Ectodermal cell (in vitro differentiated cells): ENCODE results near the gene DIPK1B.
"Not testable (repeated sequence)": the region's sequence is repeated elsewhere in the genome, so short reads cannot be mapped to it uniquely, and the experiment has no call there.

Source experiments
- H3K27ac ChIP-seq: 2 replicates; pipeline ENCODE4 v1.7.0; 2013; ENCODE audit warnings: mild to moderate bottlenecking, low read depth, low read length; ENCODE audit not compliant: insufficient read depth, poor library complexity, severe bottlenecking
- H3K27me3 ChIP-seq: 2 replicates; pipeline ENCODE4 v1.7.0; 2013; ENCODE audit warnings: mild to moderate bottlenecking, low read length; ENCODE audit not compliant: insufficient read depth, control insufficient read depth, poor library complexity, severe bottlenecking
- H3K36me3 ChIP-seq: one replicate; pipeline ENCODE4 v1.7.0; 2013; ENCODE audit warnings: low read length; ENCODE audit not compliant: control insufficient read depth, insufficient read depth
- H3K4me1 ChIP-seq: one replicate; pipeline ENCODE4 v1.7.0; 2013; ENCODE audit warnings: low read length; ENCODE audit not compliant: control insufficient read depth, insufficient read depth
- H3K4me3 ChIP-seq: 2 replicates; pipeline ENCODE4 v1.7.0; 2013; ENCODE audit warnings: low read depth, low read length, control low read depth; ENCODE audit not compliant: insufficient read depth
- H3K9me3 ChIP-seq: 2 replicates; pipeline ENCODE4 v1.7.0; 2013; ENCODE audit warnings: mild to moderate bottlenecking, low read length, moderate library complexity; ENCODE audit not compliant: control insufficient read depth
- WGBS, 2 experiments: methylation state at CpG; one replicate each; pipeline ENCODE4 v1.1.7; 2013; ENCODE audit warnings: missing lambda C conversion rate in 2 of 2; 5-methylcytosine and 5-hydroxymethylcytosine counted together

DIPK1B gene

GRCh38 chr9:136698635-136699246 lies 13.6 kb upstream of the DIPK1B start:
- Histone ChIP-seq H3K4me1 (peaks cover 3% of the 10 kb centered on the region), H3K27ac (no peak overlapping the region), H3K27me3 (peaks cover 11% of the 10 kb centered on the region), H3K36me3 (no peaks in the 10 kb centered on the region), H3K4me3 (no peak overlapping the region), H3K9me3 (no peaks in the 10 kb centered on the region)
- 91 to 92% methylated on average over 10 to 11 of the region's 11 CpGs for WGBS, 2 experiments

- Histone ChIP-seq H3K4me3 (no peak overlapping the region), H3K36me3 (no peaks in the 10 kb centered on the region), H3K4me1 (peaks cover 3% of the 10 kb centered on the region), H3K9me3 (no peaks in the 10 kb centered on the region), H3K27ac (no peak overlapping the region), H3K27me3 (peaks cover 11% of the 10 kb centered on the region)
- 93% methylated on average over 13 of the region's 13 CpGs for WGBS, 2 experiments
Measured at GRCh38 chr9:136700304-136700703, 12.1 kb upstream of the DIPK1B start.

- Histone ChIP-seq H3K27ac (no peak overlapping the region), H3K4me3 (no peak overlapping the region), H3K9me3 (no peaks in the 10 kb centered on the region), H3K36me3 (no peaks in the 10 kb centered on the region), H3K4me1 (peaks cover 3% of the 10 kb centered on the region), H3K27me3 (peaks cover 11% of the 10 kb centered on the region)
- 65 to 66% methylated on average over 38 of the region's 38 CpGs for WGBS, 2 experiments
Measured at GRCh38 chr9:136700959-136701667, 11.3 kb upstream of the DIPK1B start.

- Histone ChIP-seq H3K27me3 (peaks cover 11% of the 10 kb centered on the region), H3K36me3 (no peaks in the 10 kb centered on the region), H3K9me3 (no peaks in the 10 kb centered on the region), H3K4me3 (no peak overlapping the region), H3K27ac (no peak overlapping the region), H3K4me1 (peaks cover 3% of the 10 kb centered on the region)
- WGBS, 2 experiments, result 63 to 70% methylated on average over 9 to 10 of the region's 10 CpGs
Measured at GRCh38 chr9:136701668-136702053, 10.7 kb upstream of the DIPK1B start.

GRCh38 chr9:136703276-136703860 lies 9.0 kb upstream of the DIPK1B start:
- Histone ChIP-seq H3K4me3 (no peak overlapping the region), H3K4me1 (no peaks in the 10 kb centered on the region), H3K27ac (no peak overlapping the region), H3K9me3 (no peaks in the 10 kb centered on the region), H3K36me3 (no peaks in the 10 kb centered on the region), H3K27me3 (peaks cover 11% of the 10 kb centered on the region)
- 85 to 86% methylated on average over 12 of the region's 12 CpGs for WGBS, 2 experiments

- not testable (repeated sequence) for H3K27ac ChIP-seq, H3K9me3 ChIP-seq, H3K36me3 ChIP-seq, H3K4me1 ChIP-seq, H3K4me3 ChIP-seq
- WGBS, 2 experiments, result 91 to 98% methylated on average over 8 of the region's 8 CpGs
- H3K27me3 ChIP-seq, result peaks cover 11% of the 10 kb centered on the region
Measured at GRCh38 chr9:136704741-136705140, 7.6 kb upstream of the DIPK1B start.

- WGBS, 2 experiments, result 90 to 96% methylated on average over 7 of the region's 7 CpGs
- H3K4me1 ChIP-seq, result no peaks in the 10 kb centered on the region
- H3K27ac ChIP-seq, result no peak overlapping the region
- no peaks in the 10 kb centered on the region for H3K9me3 ChIP-seq
- H3K36me3 ChIP-seq, result no peaks in the 10 kb centered on the region
- H3K27me3 ChIP-seq, result peaks cover 14% of the 10 kb centered on the region
- H3K4me3 ChIP-seq, result no peak overlapping the region
Measured at GRCh38 chr9:136705564-136705963, 6.8 kb upstream of the DIPK1B start.

GRCh38 chr9:136707011-136707410 lies 5.4 kb upstream of the DIPK1B start:
- no peaks in the 10 kb centered on the region for H3K4me1 ChIP-seq
- H3K36me3 ChIP-seq, result no peaks in the 10 kb centered on the region
- H3K27me3 ChIP-seq, result peaks cover 18% of the 10 kb centered on the region
- no peak overlapping the region for H3K27ac ChIP-seq
- WGBS, 2 experiments, result 94 to 97% methylated on average over 7 of the region's 7 CpGs
- H3K9me3 ChIP-seq, result no peaks in the 10 kb centered on the region
- no peak overlapping the region for H3K4me3 ChIP-seq

GRCh38 chr9:136707849-136708517 lies 4.4 kb upstream of the DIPK1B start:
- Histone ChIP-seq H3K36me3 (no peaks in the 10 kb centered on the region), H3K9me3 (no peaks in the 10 kb centered on the region), H3K27ac (no peak overlapping the region), H3K4me3 (no peak overlapping the region), H3K27me3 (peaks cover 19% of the 10 kb centered on the region), H3K4me1 (no peaks in the 10 kb centered on the region)
- WGBS, 2 experiments, result 82 to 85% methylated on average over 21 to 22 of the region's 22 CpGs

- Histone ChIP-seq H3K27ac (no peak overlapping the region), H3K27me3 (peaks cover 19% of the 10 kb centered on the region), H3K4me3 (no peak overlapping the region), H3K9me3 (no peaks in the 10 kb centered on the region), H3K4me1 (peaks cover 12% of the 10 kb centered on the region), H3K36me3 (no peaks in the 10 kb centered on the region)
- 90 to 93% methylated on average over 24 of the region's 24 CpGs for WGBS, 2 experiments
Measured at GRCh38 chr9:136709454-136710109, 2.8 kb upstream of the DIPK1B start.
